Measurements from ENCODE around the gene BACE1-AS. TPM values are rescaled to one million over a fixed set of nuclear protein-coding genes. Genes with fewer than 3 reads are reported as not detected.

The BACE1-AS gene
- total RNA-seq, 5 donors from 2014 or later (not counting 1 experiment from before 2014, with no cell fraction given) = 4.5 to 11.3 (median 10.1) TPM

- Histone ChIP-seq H3K4me1 (ENCODE audit: control insufficient read depth in 1 of 2, extremely low read depth in 1 of 2, insufficient read depth in 2 of 2, low read length in 2 of 2) (no peaks in the 10 kb centered on the region), H3K9me3 (no peaks in the 10 kb centered on the region), H3K27ac (ENCODE audit: low read length) (no peak overlapping the region), H3K36me3 (ENCODE audit: control insufficient read depth in 2 of 2, extremely low read depth in 1 of 2, insufficient read depth in 1 of 2, low read length in 1 of 2) (no peaks in the 10 kb centered on the region), H3K27me3 (replicated peaks in 1 of 2; ENCODE audit: control insufficient read depth in 2 of 2, extremely low read depth in 1 of 2, insufficient read depth in 2 of 2, low read length in 1 of 2) (no peaks in the 10 kb centered on the region), H3K4me3 (ENCODE audit: control insufficient read depth in 1 of 2, extremely low read depth in 1 of 2, low read length in 1 of 2) (no peak overlapping the region)
- no peak for DNase-seq
- POLR2A ChIA-PET = no interaction called here
- H3K36me3 Mint-ChIP-seq = peaks cover 14% of the 10 kb centered on the region
- 95% methylated on average over 4 of the region's 9 CpGs for WGBS (ENCODE audit: insufficient coverage)
- H3K27me3 Mint-ChIP-seq = no peaks in the 10 kb centered on the region
- CTCF ChIA-PET = no interaction called here
- no peak overlapping the region for H3K27ac Mint-ChIP-seq
- no peaks in the 10 kb centered on the region for H3K4me1 Mint-ChIP-seq
- H3K4me3 Mint-ChIP-seq = no peak overlapping the region
- no peaks in the 10 kb centered on the region for H3K9me3 Mint-ChIP-seq
- no peak for ATAC-seq (replicated peaks in 1 of 4)
Measured at GRCh38 chr11:117295438-117296137, 4.4 kb downstream of the BACE1-AS start.

- WGBS (ENCODE audit: insufficient coverage) = 71% methylated on average over 1 of the region's 6 CpGs
Measured at GRCh38 chr11:117296881-117297280, 5.7 kb downstream of the BACE1-AS start.

GRCh38 chr11:117298195-117298594, 7.0 kb downstream of the BACE1-AS start:
- no peaks in the 10 kb centered on the region for H3K36me3 ChIP-seq (ENCODE audit: control insufficient read depth in 2 of 2, extremely low read depth in 1 of 2, insufficient read depth in 1 of 2, low read length in 1 of 2)
- H3K27ac ChIP-seq (ENCODE audit: low read length) = no peak overlapping the region
- no peaks in the 10 kb centered on the region for H3K9me3 ChIP-seq
- ChIA-PET CTCF (no interaction called here), POLR2A (no interaction called here)
- ATAC-seq (replicated peaks in 1 of 4) = no peak
- no peak for DNase-seq
- H3K4me1 ChIP-seq (ENCODE audit: control insufficient read depth in 1 of 2, extremely low read depth in 1 of 2, insufficient read depth in 2 of 2, low read length in 2 of 2) = no peaks in the 10 kb centered on the region
- H3K4me3 ChIP-seq (ENCODE audit: control insufficient read depth in 1 of 2, extremely low read depth in 1 of 2, low read length in 1 of 2) = no peak overlapping the region
- Mint-ChIP-seq H3K9me3 (no peaks in the 10 kb centered on the region), H3K4me3 (no peak overlapping the region), H3K27me3 (no peaks in the 10 kb centered on the region), H3K27ac (no peak overlapping the region), H3K4me1 (peaks cover 0 to 4% (median 0%) of the 10 kb centered on the region in 3 donors), H3K36me3 (peaks cover 3% of the 10 kb centered on the region)
- H3K27me3 ChIP-seq (replicated peaks in 1 of 2; ENCODE audit: control insufficient read depth in 2 of 2, extremely low read depth in 1 of 2, insufficient read depth in 2 of 2, low read length in 1 of 2) = no peaks in the 10 kb centered on the region
- 70% methylated on average over 2 of the region's 8 CpGs for WGBS (ENCODE audit: insufficient coverage)

More at GRCh38 chr11:117296881-117297280, 5.7 kb downstream of the BACE1-AS start:
- DNase-seq (no peak), ATAC-seq (replicated peaks in 1 of 4) (no peak)
- Histone ChIP-seq H3K36me3 (ENCODE audit: control insufficient read depth in 2 of 2, extremely low read depth in 1 of 2, insufficient read depth in 1 of 2, low read length in 1 of 2) (no peaks in the 10 kb centered on the region), H3K4me1 (ENCODE audit: control insufficient read depth in 1 of 2, extremely low read depth in 1 of 2, insufficient read depth in 2 of 2, low read length in 2 of 2) (no peaks in the 10 kb centered on the region), H3K4me3 (ENCODE audit: control insufficient read depth in 1 of 2, extremely low read depth in 1 of 2, low read length in 1 of 2) (no peak overlapping the region), H3K27ac (ENCODE audit: low read length) (no peak overlapping the region), H3K27me3 (replicated peaks in 1 of 2; ENCODE audit: control insufficient read depth in 2 of 2, extremely low read depth in 1 of 2, insufficient read depth in 2 of 2, low read length in 1 of 2) (no peaks in the 10 kb centered on the region), H3K9me3 (no peaks in the 10 kb centered on the region)
- Mint-ChIP-seq H3K4me1 (peaks cover 0 to 4% (median 0%) of the 10 kb centered on the region in 3 donors), H3K4me3 (no peak overlapping the region), H3K27ac (no peak overlapping the region), H3K36me3 (peaks cover 9% of the 10 kb centered on the region), H3K9me3 (no peaks in the 10 kb centered on the region), H3K27me3 (no peaks in the 10 kb centered on the region)
- POLR2A ChIA-PET = no interaction called here
- CTCF ChIA-PET = no interaction called here

GRCh38 chr11:117299351-117300282, 8.5 kb downstream of the BACE1-AS start:
- 78% methylated on average over 11 of the region's 12 CpGs for WGBS (ENCODE audit: insufficient coverage)
- ATAC-seq (replicated peaks in 1 of 4) (no peak), DNase-seq (no peak)
- Histone ChIP-seq H3K4me1 (ENCODE audit: control insufficient read depth in 1 of 2, extremely low read depth in 1 of 2, insufficient read depth in 2 of 2, low read length in 2 of 2) (no peaks in the 10 kb centered on the region), H3K27me3 (replicated peaks in 1 of 2; ENCODE audit: control insufficient read depth in 2 of 2, extremely low read depth in 1 of 2, insufficient read depth in 2 of 2, low read length in 1 of 2) (peaks cover 0 to 3% of the 10 kb centered on the region in 2 experiments), H3K9me3 (no peaks in the 10 kb centered on the region), H3K27ac (ENCODE audit: low read length) (no peak overlapping the region), H3K4me3 (ENCODE audit: control insufficient read depth in 1 of 2, extremely low read depth in 1 of 2, low read length in 1 of 2) (no peak overlapping the region), H3K36me3 (ENCODE audit: control insufficient read depth in 2 of 2, extremely low read depth in 1 of 2, insufficient read depth in 1 of 2, low read length in 1 of 2) (no peaks in the 10 kb centered on the region)
- ChIA-PET POLR2A (no interaction called here), CTCF (no interaction called here)
- no peaks in the 10 kb centered on the region for H3K9me3 Mint-ChIP-seq
- peaks cover 0 to 4% (median 0%) of the 10 kb centered on the region in 3 donors for H3K4me1 Mint-ChIP-seq
- H3K27me3 Mint-ChIP-seq = no peaks in the 10 kb centered on the region
- H3K4me3 Mint-ChIP-seq = no peak overlapping the region
- no peak overlapping the region for H3K27ac Mint-ChIP-seq
- H3K36me3 Mint-ChIP-seq = peaks cover 3% of the 10 kb centered on the region

DNA sequence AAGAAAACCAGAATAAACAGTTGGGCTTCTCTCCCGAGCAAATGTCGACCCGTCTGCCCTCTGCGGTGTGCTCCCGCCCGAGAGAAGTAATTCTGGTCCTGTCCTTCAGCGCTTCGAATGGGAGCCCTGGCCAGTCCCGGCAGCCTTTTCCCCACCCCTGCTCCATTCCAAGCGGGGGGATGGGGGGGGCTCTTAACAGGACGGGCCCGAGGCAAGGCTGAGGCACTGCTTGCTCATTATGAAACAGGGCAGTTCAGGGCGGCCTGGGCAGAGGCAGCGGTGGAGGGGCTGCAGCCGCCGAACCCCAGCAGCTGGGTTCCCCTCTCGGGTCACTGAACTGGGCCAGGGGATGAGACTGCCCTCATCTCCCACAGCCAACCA, 9.1 kb downstream of the BACE1-AS start:
- Histone ChIP-seq H3K4me1 (ENCODE audit: control insufficient read depth in 1 of 2, extremely low read depth in 1 of 2, insufficient read depth in 2 of 2, low read length in 2 of 2) (no peaks in the 10 kb centered on the region), H3K27me3 (replicated peaks in 1 of 2; ENCODE audit: control insufficient read depth in 2 of 2, extremely low read depth in 1 of 2, insufficient read depth in 2 of 2, low read length in 1 of 2) (peaks cover 0 to 7% of the 10 kb centered on the region in 2 experiments), H3K36me3 (ENCODE audit: control insufficient read depth in 2 of 2, extremely low read depth in 1 of 2, insufficient read depth in 1 of 2, low read length in 1 of 2) (no peaks in the 10 kb centered on the region), H3K9me3 (no peaks in the 10 kb centered on the region), H3K27ac (ENCODE audit: low read length) (no peak overlapping the region), H3K4me3 (ENCODE audit: control insufficient read depth in 1 of 2, extremely low read depth in 1 of 2, low read length in 1 of 2) (no peak overlapping the region)
- Mint-ChIP-seq H3K4me1 (peaks cover 0 to 4% (median 0%) of the 10 kb centered on the region in 3 donors), H3K27me3 (no peaks in the 10 kb centered on the region), H3K9me3 (no peaks in the 10 kb centered on the region), H3K36me3 (no peaks in the 10 kb centered on the region), H3K4me3 (no peak overlapping the region), H3K27ac (no peak overlapping the region)
- POLR2A ChIA-PET = no interaction called here
- CTCF ChIA-PET = no interaction called here
- ATAC-seq (replicated peaks in 1 of 4) (no peak), DNase-seq (no peak)
- 75% methylated on average over 17 of the region's 17 CpGs for whole genome bisulfite sequencing (ENCODE audit: insufficient coverage)

DNA sequence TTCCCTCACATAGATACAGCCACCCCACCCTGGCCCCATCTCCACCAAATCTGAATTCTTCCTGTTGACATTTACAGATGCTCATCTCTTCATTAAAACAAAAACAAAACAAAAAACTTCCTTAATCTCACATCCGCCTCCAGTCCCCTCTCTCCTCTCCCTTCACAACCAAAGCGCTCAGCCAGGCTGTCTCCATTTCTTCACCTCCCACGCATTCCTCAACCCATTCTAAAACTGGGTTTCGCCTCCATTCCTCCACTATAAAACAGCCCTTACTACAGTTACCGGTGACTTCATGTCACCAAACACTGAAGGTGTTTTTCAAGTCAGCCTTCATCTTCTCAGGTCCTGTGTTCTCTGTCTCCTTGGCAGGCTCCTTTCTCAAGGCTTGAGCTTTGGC, 9.6 kb downstream of the BACE1-AS start:
- Histone ChIP-seq H3K27ac (ENCODE audit: low read length) (no peak overlapping the region), H3K27me3 (replicated peaks in 1 of 2; ENCODE audit: control insufficient read depth in 2 of 2, extremely low read depth in 1 of 2, insufficient read depth in 2 of 2, low read length in 1 of 2) (peaks cover 0 to 7% of the 10 kb centered on the region in 2 experiments), H3K4me1 (ENCODE audit: control insufficient read depth in 1 of 2, extremely low read depth in 1 of 2, insufficient read depth in 2 of 2, low read length in 2 of 2) (no peaks in the 10 kb centered on the region), H3K36me3 (ENCODE audit: control insufficient read depth in 2 of 2, extremely low read depth in 1 of 2, insufficient read depth in 1 of 2, low read length in 1 of 2) (no peaks in the 10 kb centered on the region), H3K4me3 (ENCODE audit: control insufficient read depth in 1 of 2, extremely low read depth in 1 of 2, low read length in 1 of 2) (no peak overlapping the region), H3K9me3 (no peaks in the 10 kb centered on the region)
- H3K4me1 Mint-ChIP-seq = peaks cover 0 to 4% (median 0%) of the 10 kb centered on the region in 3 donors
- POLR2A ChIA-PET = interaction anchor here in 1 of 2 donors (0.6 kb wide), 1 partner anchor 33 kb away, joined by 3 read pairs; no protein-coding TSS in a partner anchor
- no peak overlapping the region for H3K4me3 Mint-ChIP-seq
- H3K27me3 Mint-ChIP-seq = no peaks in the 10 kb centered on the region
- ATAC-seq (replicated peaks in 1 of 4) = no peak
- no peak overlapping the region for H3K27ac Mint-ChIP-seq
- DNase-seq = no peak
- H3K36me3 Mint-ChIP-seq = no peaks in the 10 kb centered on the region
- no peaks in the 10 kb centered on the region for H3K9me3 Mint-ChIP-seq
- WGBS (ENCODE audit: insufficient coverage) = 60% methylated on average over 5 of the region's 5 CpGs
- CTCF ChIA-PET = no interaction called here
